H1 (cell line): ENCODE measurements around the gene XPO6.

ENCODE experiments used
- CTCF ChIP-seq, 3 experiments: IDR thresholded peaks; 1 replicate in 2 of 3; 2 replicates in 1 of 3; pipeline versions ENCODE4 v1.5.1 to v1.6.1; 2011; ENCODE audit warnings: low read length in 3 of 3, mild to moderate bottlenecking in 3 of 3, inconsistent platforms in 2 of 3, low read depth in 1 of 3, moderate library complexity in 1 of 3; ENCODE audit not compliant: insufficient read depth in 1 of 3; ENCODE audit errors: control extremely low read depth in 1 of 3
- HDAC2 ChIP-seq, 2 experiments: fragments of 300-600 bp in 1 of 2; sonication (generic) in 1 of 2; IDR thresholded peaks; 2 replicates each; pipeline ENCODE4 v1.6.1; 2011 to 2012; ENCODE audit warnings: low read depth in 2 of 2, low read length in 2 of 2, mild to moderate bottlenecking in 2 of 2, moderate library complexity in 2 of 2, borderline replicate concordance in 1 of 2, inconsistent platforms in 1 of 2
- MAFK ChIP-seq: IDR thresholded peaks from 2 replicates; pipeline ENCODE4 v1.6.1; 2012; ENCODE audit warnings: low read depth, mild to moderate bottlenecking, improper control_type of control experiment, low read length
- POLR2A ChIP-seq, 2 experiments: IDR thresholded peaks; 1 replicate in 1 of 2; 2 replicates in 1 of 2; pipeline ENCODE4 v1.6.1; 2011; ENCODE audit warnings: low read depth in 2 of 2, low read length in 2 of 2, mild to moderate bottlenecking in 2 of 2; ENCODE audit errors: control extremely low read depth in 1 of 2
- YY1 ChIP-seq: IDR thresholded peaks from 2 replicates; pipeline ENCODE4 v1.6.1; 2011; ENCODE audit warnings: low read depth, mild to moderate bottlenecking, low read length

DNA sequence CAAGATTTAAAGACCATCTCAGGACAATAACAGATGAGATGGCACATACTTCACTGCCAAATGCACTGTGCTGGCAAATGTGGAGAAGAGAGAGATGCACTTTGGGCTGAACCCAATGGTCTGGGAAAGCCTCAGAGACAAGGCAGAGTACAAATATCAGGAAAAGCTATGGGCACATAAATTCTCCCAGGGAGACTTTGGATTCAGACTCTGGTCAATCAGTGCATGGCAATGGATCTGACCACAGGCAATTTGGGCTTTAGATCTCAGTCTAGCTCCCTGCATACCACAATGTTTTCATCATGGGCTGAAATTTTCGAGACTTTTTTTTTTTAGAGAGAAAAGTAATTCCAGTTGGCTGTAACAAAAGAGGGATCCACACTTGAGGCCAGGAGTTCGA lies 20.0 kb upstream of the XPO6 start:
- TF ChIP-seq POLR2A (IDR thresholded peaks at IDR 0.05; ENCODE audit: control extremely low read depth in 1 of 2, low read depth in 2 of 2, low read length in 2 of 2) (no peak), YY1 (no peak), CTCF (IDR thresholded peaks at IDR 0.05; ENCODE audit: control extremely low read depth in 1 of 3, insufficient read depth in 1 of 3, low read depth in 1 of 3, low read length in 3 of 3) (no peak), HDAC2 (IDR thresholded peaks at IDR 0.05; ENCODE audit: borderline replicate concordance in 1 of 2, low read depth in 2 of 2, low read length in 2 of 2) (no peak), MAFK (no peak)
